HCT116 (cell line): ENCODE measurements around the gene IL17RB.

Experiments used
- CTCF ChIP-seq, 3 experiments: fragments of 200-600 bp in 1 of 3; sonication (generic) in 1 of 3; IDR thresholded peaks in 2 of 3; conservative IDR thresholded peaks in 1 of 3; 2 replicates each; pipeline ENCODE4 v1.5.1; 2012 to 2017; ENCODE audit warnings: low read depth in 2 of 3, low read length in 2 of 3, antibody characterized with exemption in 1 of 3, borderline replicate concordance in 1 of 3, control low read depth in 1 of 3, mild to moderate bottlenecking in 1 of 3, mixed read lengths in 1 of 3, mixed run types in 1 of 3, moderate library complexity in 1 of 3; ENCODE audit not compliant: insufficient read depth in 1 of 3
- EGR1 ChIP-seq: IDR thresholded peaks from 2 replicates; pipeline ENCODE4 v1.6.1; 2012; ENCODE audit warnings: low read depth
- ELF1 ChIP-seq: IDR thresholded peaks from 2 replicates; pipeline ENCODE4 v1.6.1; 2012; ENCODE audit warnings: low read depth, borderline replicate concordance
- EZH2phosphoT487 ChIP-seq: fragments of 200-600 bp; IDR thresholded peaks from 2 replicates; pipeline ENCODE4 v1.6.1; 2018; ENCODE audit warnings: antibody characterized with exemption, borderline replicate concordance
- FOSL1 ChIP-seq: IDR thresholded peaks from 2 replicates; pipeline ENCODE4 v1.6.1; 2012; ENCODE audit warnings: low read depth
- JUND ChIP-seq: IDR thresholded peaks from 2 replicates; pipeline ENCODE4 v1.6.1; 2012
- POLR2A ChIP-seq: IDR thresholded peaks from 2 replicates; pipeline ENCODE4 v1.7.0; 2011; ENCODE audit warnings: borderline replicate concordance; ENCODE audit not compliant: insufficient read depth, insufficient read length; ENCODE audit errors: extremely low read depth
- POLR2AphosphoS5 ChIP-seq: IDR thresholded peaks from 2 replicates; pipeline ENCODE4 v1.6.1; 2011; ENCODE audit warnings: mild to moderate bottlenecking, low read depth, low read length, moderate library complexity
- REST ChIP-seq: IDR thresholded peaks from 2 replicates; pipeline ENCODE4 v1.6.1; 2012; ENCODE audit warnings: low read depth
- SIN3A ChIP-seq: IDR thresholded peaks from 2 replicates; pipeline ENCODE4 v1.6.1; 2012; ENCODE audit warnings: low read depth
- YY1 ChIP-seq: IDR thresholded peaks from 2 replicates; pipeline ENCODE4 v1.6.1; 2011; ENCODE audit warnings: low read length, low read depth, moderate library complexity, mild to moderate bottlenecking; ENCODE audit not compliant: insufficient replicate concordance; ENCODE audit errors: extremely low read depth
- ZNF274 ChIP-seq: fragments of 200-500 bp; sonication (Bioruptor generic); IDR thresholded peaks from 2 replicates; pipeline ENCODE4 v1.6.1; 2014; ENCODE audit warnings: mild to moderate bottlenecking, low read depth, low read length, inconsistent platforms

GRCh38 chr3:53817211-53817610, 29.2 kb upstream of the IL17RB start:
- TF ChIP-seq ELF1, result no peak
- no peak for TF ChIP-seq EZH2phosphoT487
- no peak for TF ChIP-seq ZNF274
- TF ChIP-seq CTCF (IDR thresholded peaks at IDR 0.05 in 2 of 3, conservative IDR thresholded peaks at IDR 0.05 in 1 of 3; ENCODE audit: borderline replicate concordance in 1 of 3, insufficient read depth in 1 of 3, low read depth in 2 of 3, low read length in 2 of 3), result no peak
- no peak for TF ChIP-seq POLR2AphosphoS5
- no peak for TF ChIP-seq EGR1
- no peak for TF ChIP-seq SIN3A
- no peak for TF ChIP-seq JUND
- no peak for TF ChIP-seq POLR2A
- no peak for TF ChIP-seq REST
- TF ChIP-seq YY1, result no peak
- no peak for TF ChIP-seq FOSL1
